HepG2 (cell line): ENCODE results near the gene ACTN4. TPM values are rescaled to one million over a fixed set of nuclear protein-coding genes. Genes with fewer than 3 reads are reported as not detected.

Experiments used
- ATF1 ChIP-seq: IDR thresholded peaks from 2 replicates; pipeline ENCODE4 v1.6.1; 2016; ENCODE audit warnings: mild to moderate bottlenecking, control low read depth
- ATF7 ChIP-seq, 2 experiments: fragments of 450-650 bp in 1 of 2; sonication (generic) in 1 of 2; formaldehyde crosslinking in 1 of 2; IDR thresholded peaks; 2 replicates each; pipeline versions ENCODE4 v1.4.0 to v1.6.1; 2016 to 2020; ENCODE audit warnings: antibody characterized with exemption in 1 of 2, mild to moderate bottlenecking in 1 of 2, missing genetic modification reagents in 1 of 2
- ATRX ChIP-seq: sonication (generic); formaldehyde crosslinking; IDR thresholded peaks from 2 replicates; pipeline ENCODE4 v1.4.0; 2020; ENCODE audit warnings: missing genetic modification reagents, borderline replicate concordance
- BHLHE40 ChIP-seq: IDR thresholded peaks from 2 replicates; pipeline ENCODE4 v1.6.1; 2011; ENCODE audit warnings: low read length, improper control_type of control experiment
- DBP ChIP-seq: sonication (generic); formaldehyde crosslinking; IDR thresholded peaks from 2 replicates; pipeline ENCODE4 v1.4.0; 2020; ENCODE audit warnings: missing genetic modification reagents; ENCODE audit errors: not compliant biosample characterization
- GABPB1 ChIP-seq: IDR thresholded peaks from 2 replicates; pipeline ENCODE4 v1.6.1; 2016; ENCODE audit warnings: mild to moderate bottlenecking, missing genetic modification reagents, moderate library complexity, missing compliant biosample characterization
- HOMEZ ChIP-seq: IDR thresholded peaks from 2 replicates; pipeline ENCODE4 v1.6.1; 2016; ENCODE audit warnings: low read depth
- KDM2A ChIP-seq: sonication (generic); formaldehyde crosslinking; IDR thresholded peaks from 2 replicates; pipeline ENCODE4 v1.4.0; 2020; ENCODE audit warnings: low read depth, missing genetic modification reagents, borderline replicate concordance
- LBX2 ChIP-seq: sonication (generic); formaldehyde crosslinking; IDR thresholded peaks from 2 replicates; pipeline ENCODE4 v1.5.0; 2020; ENCODE audit warnings: missing genetic modification reagents, mild to moderate bottlenecking, borderline replicate concordance
- NCOA2 ChIP-seq: sonication (generic); formaldehyde crosslinking; IDR thresholded peaks from 2 replicates; pipeline ENCODE4 v1.8.0; 2022; ENCODE audit warnings: inconsistent platforms
- RFX5 ChIP-seq: IDR thresholded peaks from 2 replicates; pipeline ENCODE4 v1.6.1; 2011; ENCODE audit warnings: low read depth, low read length, improper control_type of control experiment
- SCMH1 ChIP-seq: sonication (generic); formaldehyde crosslinking; IDR thresholded peaks from 2 replicates; pipeline ENCODE4 v1.9.0; 2021; ENCODE audit warnings: missing genetic modification reagents, mild to moderate bottlenecking, borderline replicate concordance
- SOX5 ChIP-seq: IDR thresholded peaks from 2 replicates; pipeline ENCODE4 v1.6.1; 2016; ENCODE audit warnings: borderline replicate concordance
- ZC3H4 ChIP-seq: sonication (generic); formaldehyde crosslinking; IDR thresholded peaks from 2 replicates; pipeline ENCODE4 v1.4.0; 2020; ENCODE audit warnings: missing genetic modification reagents, borderline replicate concordance
- ZNF101 ChIP-seq: sonication (generic); formaldehyde crosslinking; IDR thresholded peaks from 2 replicates; pipeline ENCODE4 v1.4.0; 2020; ENCODE audit warnings: mild to moderate bottlenecking, low read depth, missing genetic modification reagents, borderline replicate concordance
- ZNF263 ChIP-seq: sonication (generic); formaldehyde crosslinking; IDR thresholded peaks from 2 replicates; pipeline ENCODE4 v1.4.0; 2020; ENCODE audit warnings: missing genetic modification reagents
- ZNF280D ChIP-seq: sonication (generic); formaldehyde crosslinking; IDR thresholded peaks from 2 replicates; pipeline ENCODE4 v1.5.1; 2020; ENCODE audit warnings: mild to moderate bottlenecking, missing genetic modification reagents
- ZNF33B ChIP-seq: sonication (generic); formaldehyde crosslinking; IDR thresholded peaks from 2 replicates; pipeline ENCODE4 v1.5.1; 2020; ENCODE audit warnings: mild to moderate bottlenecking, missing genetic modification reagents
- ZNF83 ChIP-seq: sonication (generic); formaldehyde crosslinking; IDR thresholded peaks from 2 replicates; pipeline ENCODE4 v1.4.0; 2020; ENCODE audit warnings: missing genetic modification reagents, mild to moderate bottlenecking, borderline replicate concordance
- ZNF883 ChIP-seq: sonication (generic); formaldehyde crosslinking; IDR thresholded peaks from 2 replicates; pipeline ENCODE4 v1.5.1; 2020; ENCODE audit warnings: mild to moderate bottlenecking, missing genetic modification reagents; ENCODE audit errors: not compliant biosample characterization
- ZSCAN29 ChIP-seq: sonication (generic); formaldehyde crosslinking; conservative IDR thresholded peaks from 2 replicates; pipeline ENCODE4 v1.4.0; 2020; ENCODE audit warnings: mild to moderate bottlenecking, missing genetic modification reagents
- polyA plus RNA-seq, 8 experiments: library from polyadenylated mRNA; depleted of rRNA in 3 of 8; stranded (reverse) in 7 of 8; unstranded in 1 of 8; fragments of >200 nt; fragmentation: Illumina TruSeq in 4 of 8; extraction: Trizol in 4 of 8; gene quantifications; 2 replicates each; pipeline versions ENCODE4 v1.2.1 to v1.2.3, GENCODE V29; 2011 to 2016; ENCODE audit warnings: low read depth in 4 of 8, missing spikeins in 1 of 8, mixed read lengths in 1 of 8; ENCODE audit not compliant: insufficient read depth in 1 of 8
- total RNA-seq, 5 experiments: library from RNA; depleted of rRNA; stranded (reverse); fragments of >200 nt; fragmentation: Illumina TruSeq; extraction: Trizol; gene quantifications; 2 replicates each; pipeline ENCODE4 v1.2.3, GENCODE V29; 2016; ENCODE audit warnings: low read depth in 1 of 5

Gene ACTN4
- total and polyA plus RNA-seq, 2 of the 13 experiments (the other 11 are each of a cell fraction or from before 2014, with no cell fraction given), result 171 to 192 TPM

GRCh38 chr19:38618590-38619360, 28.7 kb upstream of the ACTN4 start, which contains the start of gene EIF3K (continued):
- TF ChIP-seq LBX2 (no peak), ZNF83 (no peak), BHLHE40 (peak; percentile 93), ATF7 (IDR thresholded peaks at IDR 0.05) (no peak), ATF7 (CRISPR knock-in tag; IDR thresholded peaks at IDR 0.05) (no peak), ZC3H4 (no peak), KDM2A (CRISPR knock-in tag) (peak; percentile 84), DBP (CRISPR knock-in tag) (no peak), ZNF33B (CRISPR knock-in tag) (peak; percentile 52; the same call in 1 of the 2 replicates), SCMH1 (CRISPR knock-in tag) (no peak), NCOA2 (peak; percentile 32; the same call in 1 of the 2 replicates), ZNF280D (CRISPR knock-in tag) (no peak), HOMEZ (CRISPR knock-in tag) (peak; percentile 68; the same call in 1 of the 2 replicates), GABPB1 (CRISPR knock-in tag) (peak; percentile 97), ZSCAN29 (CRISPR knock-in tag) (no peak), RFX5 (peak; percentile 5; the same call in 1 of the 2 replicates), ZNF883 (CRISPR knock-in tag) (no peak), SOX5 (no peak), ZNF263 (no peak), ZNF101 (CRISPR knock-in tag) (no peak), ATRX (CRISPR knock-in tag) (no peak), ATF1 (CRISPR knock-in tag) (peak; percentile 78)
